Aorta (tissue), 5 donors: Measurements from ENCODE around the gene CD200R1L. TPM values are rescaled to one million over a fixed set of nuclear protein-coding genes. Genes with fewer than 3 reads are reported as not detected.

Experiments
- ATAC-seq: fragments of 200-7000 bp; cut with Tn5 transposase; one replicate; pipeline ENCODE4 v1.9.1; 2022; ENCODE audit warnings: moderate library complexity; ENCODE audit not compliant: low FRiP score
- DNase-seq, 2 donors: peaks; one replicate each; pipeline ENCODE4 v3.0.0-alpha.2; 2020
- H3K27ac ChIP-seq, 2 donors: one replicate each; pipeline ENCODE4 v1.5.1; 2013; ENCODE audit warnings: low read length in 2 of 2, mild to moderate bottlenecking in 2 of 2, moderate library complexity in 2 of 2, control low read depth in 1 of 2, inconsistent platforms in 1 of 2, low read depth in 1 of 2
- H3K27me3 ChIP-seq, 2 donors: one replicate each; pipeline ENCODE4 v1.6.1; 2013; ENCODE audit warnings: control low read depth in 1 of 2, low read length in 1 of 2, mild to moderate bottlenecking in 1 of 2, moderate library complexity in 1 of 2; ENCODE audit not compliant: insufficient read depth in 2 of 2, control insufficient read depth in 1 of 2
- H3K36me3 ChIP-seq, 2 donors: one replicate each; pipeline ENCODE4 v1.6.1; 2013; ENCODE audit warnings: control low read depth in 1 of 2, low read length in 1 of 2, mild to moderate bottlenecking in 1 of 2; ENCODE audit not compliant: insufficient read depth in 2 of 2, control insufficient read depth in 1 of 2
- H3K4me1 ChIP-seq, 2 donors: one replicate each; pipeline ENCODE4 v1.6.1; 2013; ENCODE audit warnings: low read length in 2 of 2, control low read depth in 1 of 2, mild to moderate bottlenecking in 1 of 2, moderate library complexity in 1 of 2; ENCODE audit not compliant: insufficient read depth in 2 of 2, control insufficient read depth in 1 of 2
- H3K4me3 ChIP-seq, 2 donors: one replicate each; pipeline ENCODE4 v1.5.1; 2013; ENCODE audit warnings: low read length in 2 of 2, control low read depth in 1 of 2, mild to moderate bottlenecking in 1 of 2
- H3K9me3 ChIP-seq: one replicate; pipeline ENCODE4 v1.6.1; 2013; ENCODE audit warnings: mild to moderate bottlenecking, low read length; ENCODE audit not compliant: control insufficient read depth
- WGBS, 2 donors: extraction: QIAGEN DNeasy Blood & Tissue Kit; methylation state at CpG; one replicate each; pipeline ENCODE4 v1.1.7; 2013; 5-methylcytosine and 5-hydroxymethylcytosine counted together
- intact Hi-C, 2 donors: fragments of 100-400 bp; cut with DNase I; formaldehyde crosslinking; loops; one replicate each; pipeline versions ENCODE4 v1.14.2 to v1.15.0; 2022
- polyA plus RNA-seq, 2 donors: library from polyadenylated mRNA; stranded (reverse); fragments of 200-250 nt; gene quantifications; one replicate each; pipeline ENCODE4 v1.2.3, GENCODE V29; 2013
- total RNA-seq, 2 donors: library from RNA; stranded (reverse); fragmentation: NEBNext Ultra II Directional; extraction: Animal tissue kit (Norgen Biotek cat#: 25700); gene quantifications; one replicate each; pipeline ENCODE4 v1.2.1, GENCODE V29; 2021
- donor health status: healthy with polysubstance abuse.
- donor health status: Bipolar disorder and iron deficiency.
- donor health status: DM: no; HTN: no; CAD: no.
- donor health status: DM: no; HTN: no; CAD: no.
- donor health status: DM: yes; HTN: yes; CAD: no.

The CD200R1L gene
- total and polyA plus RNA-seq, 4 donors: not detected

DNA sequence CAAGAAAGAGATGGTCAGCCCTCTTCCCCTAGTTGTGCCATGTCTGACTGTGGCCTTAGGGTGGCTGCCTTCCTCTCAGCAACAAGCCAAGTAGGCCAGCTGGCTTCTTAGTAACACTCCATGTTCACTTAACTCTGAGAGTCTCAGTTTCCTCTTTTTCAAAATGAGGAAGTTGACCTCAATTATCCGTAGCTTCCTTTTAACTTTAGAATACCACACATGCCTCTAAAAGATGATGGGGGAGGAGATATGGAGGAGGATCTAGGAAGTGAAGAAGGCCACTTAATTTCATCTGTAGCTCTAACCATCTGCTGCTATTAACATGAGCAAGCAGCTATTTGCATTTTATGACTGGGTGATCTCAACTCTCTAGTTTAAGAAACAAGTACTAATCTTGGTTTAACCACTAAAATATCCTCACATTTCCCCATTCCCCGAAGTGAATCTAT, 32.9 kb downstream of the CD200R1L start:
- WGBS, 2 donors: 45 to 49% methylated on average over 2 of the region's 2 CpGs
- Histone ChIP-seq H3K36me3 (no peaks in the 10 kb centered on the region), H3K27ac (no peak overlapping the region), H3K4me3 (no peak overlapping the region), H3K9me3 (no peaks in the 10 kb centered on the region), H3K27me3 (no peaks in the 10 kb centered on the region), H3K4me1 (peaks cover 3 to 5% of the 10 kb centered on the region in 2 donors)
- no peak for ATAC-seq
- intact Hi-C loops: loop anchor here (2.0 to 10.0 kb wide), 4 partner anchors 76 to 231 kb away; no protein-coding TSS in a partner anchor
- peak in 1 of 2 donors; percentile 65 for DNase-seq

DNA sequence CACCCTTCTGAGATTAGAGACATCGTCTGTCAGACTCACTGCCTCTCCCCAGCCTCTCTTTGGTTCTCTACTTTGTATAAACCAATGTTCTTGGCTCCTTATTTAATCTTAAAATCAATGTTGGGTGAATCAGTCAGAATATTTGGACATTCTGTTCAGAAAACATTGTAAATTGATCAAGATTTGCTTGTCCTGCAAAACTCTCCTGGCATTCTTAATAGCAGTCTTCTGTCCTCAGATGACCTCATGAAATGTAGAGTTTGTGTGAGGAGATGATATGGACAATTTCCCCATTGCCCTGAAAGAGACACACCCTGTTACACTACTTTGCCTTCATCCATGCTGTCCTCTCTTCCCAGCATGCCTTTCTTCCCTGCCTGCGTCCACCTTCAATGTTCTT, 33.6 kb downstream of the CD200R1L start:
- no peaks in the 10 kb centered on the region for H3K27me3 ChIP-seq
- no peak overlapping the region for H3K4me3 ChIP-seq
- H3K9me3 ChIP-seq: no peaks in the 10 kb centered on the region
- DNase-seq: no peak
- no peak for ATAC-seq
- H3K36me3 ChIP-seq: no peaks in the 10 kb centered on the region
- WGBS, 2 donors: 75 to 76% methylated on average over 2 of the region's 2 CpGs
- no peak overlapping the region for H3K27ac ChIP-seq
- intact Hi-C loops: loop anchor here (2.0 to 10.0 kb wide), 4 partner anchors 76 to 231 kb away; no protein-coding TSS in a partner anchor
- peaks cover 3 to 5% of the 10 kb centered on the region in 2 donors for H3K4me1 ChIP-seq

DNA sequence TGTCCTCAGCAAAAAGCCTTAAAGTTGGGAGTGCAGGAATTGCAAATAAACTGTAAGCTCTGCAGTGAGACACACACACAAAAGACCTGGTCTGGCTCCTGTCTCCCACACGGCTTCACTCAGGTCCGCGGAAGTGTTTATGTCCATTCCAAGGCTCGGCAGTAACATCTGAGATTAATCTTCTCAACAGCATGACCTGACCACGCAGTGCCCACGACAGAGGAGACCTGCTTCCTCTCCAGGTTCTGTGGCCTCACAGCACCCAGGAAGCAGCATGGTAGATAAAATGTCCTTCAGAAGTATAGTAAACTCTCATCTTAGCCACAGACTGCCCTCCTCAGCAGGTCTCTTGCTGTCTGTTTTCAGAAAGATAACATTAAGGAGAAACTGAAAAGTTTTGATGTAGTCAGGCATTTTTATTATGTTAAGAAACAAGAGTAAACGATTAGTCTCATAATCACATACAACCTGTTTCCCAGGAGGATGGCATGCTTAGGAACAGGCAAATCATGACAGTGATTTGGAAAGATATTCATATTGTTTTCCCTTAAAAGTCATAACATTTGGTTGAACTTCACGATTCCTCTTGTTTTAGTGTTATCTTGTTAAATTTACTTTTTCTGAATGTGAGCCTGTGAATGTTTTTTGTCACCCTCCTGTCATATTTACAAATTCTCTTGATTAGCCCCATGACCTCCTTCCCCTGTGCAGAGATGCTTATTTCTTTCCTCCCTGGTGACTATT, 34.6 kb downstream of the CD200R1L start:
- peaks cover 3 to 5% of the 10 kb centered on the region in 2 donors for H3K4me1 ChIP-seq
- no peaks in the 10 kb centered on the region for H3K27me3 ChIP-seq
- no peak overlapping the region for H3K27ac ChIP-seq
- intact Hi-C loops: loop anchor here (2.0 to 10.0 kb wide), 4 partner anchors 75 to 230 kb away; no protein-coding TSS in a partner anchor
- no peaks in the 10 kb centered on the region for H3K36me3 ChIP-seq
- WGBS, 2 donors: 71 to 77% methylated on average over 8 of the region's 8 CpGs
- H3K4me3 ChIP-seq: no peak overlapping the region
- DNase-seq (peak in 1 of 2 donors; percentile 47), ATAC-seq (no peak)
- H3K9me3 ChIP-seq: no peaks in the 10 kb centered on the region

DNA sequence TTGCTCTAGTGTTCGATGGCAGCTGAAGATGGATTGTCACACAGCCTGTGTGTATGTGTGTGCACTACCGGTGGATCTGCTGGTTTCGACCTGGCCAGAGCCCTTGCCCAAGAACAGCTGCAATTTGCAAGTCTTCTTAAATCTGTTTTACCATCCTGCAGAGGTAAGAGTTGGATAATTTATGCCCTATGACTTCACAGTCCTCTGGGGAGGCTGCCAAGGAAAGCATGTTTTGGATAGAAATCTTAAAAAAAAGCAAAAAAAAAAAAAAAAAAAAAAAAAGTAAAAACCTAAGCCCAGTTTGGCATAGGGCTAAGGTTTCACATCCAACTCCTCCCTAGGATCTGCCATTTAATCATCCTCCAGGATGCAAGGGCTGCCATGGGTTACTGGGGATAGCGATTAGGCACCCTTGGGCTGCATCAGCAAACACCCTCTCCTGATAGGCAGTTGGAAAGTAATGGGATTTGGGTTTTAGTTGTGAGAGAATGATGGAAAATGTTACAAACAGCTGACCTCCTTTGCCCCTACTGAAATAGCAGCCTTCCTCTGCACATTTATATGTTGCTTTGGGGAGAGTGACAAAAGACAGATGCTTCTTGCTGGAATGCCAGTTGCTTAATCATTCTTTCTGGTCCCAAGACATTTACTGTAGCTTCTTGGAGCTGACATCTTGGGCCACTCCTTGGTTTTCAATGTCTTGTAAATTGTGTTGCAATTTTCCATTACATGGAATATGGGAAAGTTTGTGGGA, 35.4 kb downstream of the CD200R1L start:
- peak in 1 of 2 donors; percentile 73 for DNase-seq
- no peaks in the 10 kb centered on the region for H3K27me3 ChIP-seq
- WGBS, 2 donors: 3 to 8% methylated on average over 4 of the region's 4 CpGs

DNA sequence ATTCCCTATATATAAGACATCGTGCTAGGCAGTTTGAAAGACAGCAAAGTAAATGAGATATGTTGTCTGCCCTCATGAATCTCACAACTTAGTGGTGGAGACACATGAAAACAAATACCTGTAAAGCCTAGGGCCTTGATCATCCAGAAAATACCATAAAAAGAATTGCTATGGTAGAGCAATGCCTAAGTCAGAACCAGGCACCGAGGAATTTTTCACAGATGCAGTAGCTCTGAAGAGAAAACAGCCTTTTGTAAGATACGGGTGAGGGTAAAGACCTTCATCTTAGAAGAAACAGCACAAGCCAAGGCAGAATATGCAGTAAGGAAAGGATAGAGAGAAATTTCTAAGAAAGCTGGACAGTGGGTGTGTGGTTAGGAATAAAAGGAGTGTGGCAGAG, 36.1 kb downstream of the CD200R1L start:
- intact Hi-C loops: loop anchor here (5.0 to 10.0 kb wide), 3 partner anchors 73 to 228 kb away; no protein-coding TSS in a partner anchor
- Histone ChIP-seq H3K4me3 (no peak overlapping the region), H3K27ac (no peak overlapping the region), H3K36me3 (no peaks in the 10 kb centered on the region), H3K9me3 (no peaks in the 10 kb centered on the region), H3K4me1 (peaks cover 3 to 5% of the 10 kb centered on the region in 2 donors), H3K27me3 (no peaks in the 10 kb centered on the region)
- ATAC-seq (no peak), DNase-seq (no peak)
- WGBS, 2 donors: 72 to 78% methylated on average over 3 of the region's 3 CpGs

More for the DNA sequence above, 35.4 kb downstream of the CD200R1L start:
- Histone ChIP-seq H3K4me1 (peaks cover 3 to 5% of the 10 kb centered on the region in 2 donors), H3K36me3 (no peaks in the 10 kb centered on the region), H3K27ac (no peak overlapping the region), H3K9me3 (no peaks in the 10 kb centered on the region), H3K4me3 (no peak overlapping the region)
- ATAC-seq: peak; percentile 84
- intact Hi-C loops: loop anchor here (5.0 to 10.0 kb wide), 3 partner anchors 74 to 229 kb away; no protein-coding TSS in a partner anchor

DNA sequence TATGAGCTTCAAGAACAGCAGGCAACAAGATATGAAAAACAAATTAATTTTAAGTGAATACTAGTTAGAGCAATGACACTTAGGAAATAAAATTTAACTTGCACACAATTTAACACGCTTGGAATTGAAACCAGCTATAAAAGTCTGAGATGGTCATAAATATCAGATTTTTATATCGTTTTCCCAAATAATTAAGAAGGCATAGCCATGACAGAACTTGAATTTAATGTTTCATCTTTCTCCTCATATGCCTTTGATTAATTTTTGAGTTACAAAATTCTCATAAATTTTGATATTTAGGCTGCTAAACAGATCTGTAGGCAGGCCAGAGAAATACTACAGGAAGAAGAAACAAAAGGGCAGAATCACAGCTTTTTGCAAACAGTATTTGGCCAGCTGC, 38.5 kb downstream of the CD200R1L start:
- DNase-seq (no peak), ATAC-seq (no peak)
- Histone ChIP-seq H3K36me3 (no peaks in the 10 kb centered on the region), H3K27me3 (no peaks in the 10 kb centered on the region), H3K9me3 (no peaks in the 10 kb centered on the region), H3K4me1 (peaks cover under 1 to 3% of the 10 kb centered on the region in 2 donors), H3K4me3 (no peak overlapping the region), H3K27ac (no peak overlapping the region)
- intact Hi-C loops: no loop called here
- 91 to 96% methylated on average over 2 of the region's 2 CpGs for WGBS, 2 donors

DNA sequence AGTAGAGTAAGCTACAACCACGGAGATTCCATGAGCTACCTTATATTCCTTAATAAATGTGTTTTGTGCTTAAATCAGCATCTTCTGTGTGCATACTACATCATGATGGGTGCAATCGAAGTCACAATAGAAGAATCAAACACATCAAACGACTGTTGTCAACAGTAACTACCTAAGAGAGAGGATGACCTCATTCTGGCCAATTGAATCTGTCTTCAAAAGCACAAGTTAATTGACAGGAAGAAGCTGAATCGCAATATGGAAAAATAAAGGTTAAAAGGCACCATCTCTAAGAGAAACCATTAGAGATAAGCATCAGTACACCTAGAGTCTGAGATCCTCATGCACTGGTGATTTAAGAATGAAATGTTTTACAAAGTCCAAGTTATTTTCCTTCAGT, 39.0 kb downstream of the CD200R1L start:
- DNase-seq (no peak), ATAC-seq (no peak)
- Histone ChIP-seq H3K4me3 (no peak overlapping the region), H3K9me3 (no peaks in the 10 kb centered on the region), H3K27ac (no peak overlapping the region), H3K36me3 (no peaks in the 10 kb centered on the region), H3K27me3 (no peaks in the 10 kb centered on the region), H3K4me1 (peaks cover 0 to 3% of the 10 kb centered on the region in 2 donors)
- 69 to 73% methylated on average over 4 of the region's 4 CpGs for whole genome bisulfite sequencing, 2 donors
- intact Hi-C loops: no loop called here

DNA sequence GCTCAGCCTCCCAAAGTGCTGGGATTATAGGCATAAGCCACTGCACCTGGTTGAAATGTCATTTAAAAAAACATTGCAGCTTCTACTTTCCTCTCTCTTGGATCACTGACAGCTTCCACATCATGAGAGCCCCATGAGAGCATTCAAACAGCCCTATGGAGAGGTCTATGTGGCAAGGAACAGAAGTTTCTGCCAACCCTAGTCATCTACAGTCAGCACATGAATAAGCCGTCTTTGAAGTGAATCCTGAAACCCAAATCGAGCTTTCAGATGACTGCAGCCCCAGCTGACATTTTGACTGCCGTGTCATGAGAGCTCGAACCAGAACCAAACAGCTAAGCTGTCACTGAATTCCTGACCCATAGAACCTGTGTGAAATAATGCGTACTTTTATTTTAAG, 39.8 kb downstream of the CD200R1L start:
- Histone ChIP-seq H3K36me3 (no peaks in the 10 kb centered on the region), H3K4me1 (peaks cover 0 to 3% of the 10 kb centered on the region in 2 donors), H3K4me3 (no peak overlapping the region), H3K9me3 (no peaks in the 10 kb centered on the region), H3K27ac (peak overlapping the region in 1 of 2 donors; percentile 11), H3K27me3 (no peaks in the 10 kb centered on the region)
- DNase-seq (no peak), ATAC-seq (no peak)
- intact Hi-C loops: no loop called here
- 83 to 84% methylated on average over 5 of the region's 5 CpGs for WGBS, 2 donors
